ENCODE data around the gene ZNF311. TPM values are rescaled to one million over a fixed set of nuclear protein-coding genes. Genes with fewer than 3 reads are reported as not detected.
A peak's percentile ranks its signal among the peaks of the same experiment; 100 is the strongest.
"Not testable (repeated sequence)": the region's sequence is repeated elsewhere in the genome, so short reads cannot be mapped to it uniquely, and the experiment has no call there.

ZNF311 gene
- total RNA-seq, 2 donors from 2014 or later: 1.5 to 2.0 TPM

DNA sequence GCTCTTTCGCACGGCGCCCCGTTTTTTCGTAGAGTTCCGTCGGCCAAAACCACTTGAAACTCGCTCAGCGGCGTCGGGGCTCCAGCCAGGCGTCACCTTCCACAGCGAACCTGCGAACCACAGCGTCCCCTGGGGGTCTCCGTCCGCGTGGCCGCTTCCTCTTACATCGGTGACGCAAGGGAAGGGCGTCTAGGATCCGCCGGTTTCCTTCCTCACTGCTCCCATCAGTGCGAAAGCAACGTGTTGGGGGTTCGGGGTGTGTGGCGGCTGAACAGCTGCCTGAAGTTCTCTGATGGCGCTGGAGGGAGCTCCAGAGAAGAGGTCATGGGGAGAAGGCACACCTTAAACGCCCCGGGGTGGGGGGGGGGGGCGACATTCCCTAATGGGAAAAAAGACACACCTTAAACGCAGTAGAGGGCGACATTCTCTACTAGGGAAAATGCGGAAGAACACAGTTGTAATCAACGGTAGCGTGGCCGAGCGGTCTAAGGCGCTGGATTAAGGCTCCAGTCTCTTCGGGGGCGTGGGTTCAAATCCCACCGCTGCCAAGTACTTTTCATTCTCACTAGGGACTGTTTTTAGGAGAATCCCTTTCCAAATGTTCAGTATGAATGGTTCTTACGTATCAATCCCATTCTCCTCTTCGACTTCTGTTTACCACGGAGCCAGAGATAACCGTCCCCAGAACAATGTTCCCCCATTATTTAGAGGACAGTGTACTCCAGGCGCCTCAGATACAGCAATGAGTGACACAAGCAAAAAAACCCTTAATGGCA lies 16.4 kb downstream of the ZNF311 start:
- no peak for ATAC-seq
- intact Hi-C loops (cut with DNase I, micrococcal nuclease): no loop called here
- peak; percentile 48 to 74 for DNase-seq

DNA sequence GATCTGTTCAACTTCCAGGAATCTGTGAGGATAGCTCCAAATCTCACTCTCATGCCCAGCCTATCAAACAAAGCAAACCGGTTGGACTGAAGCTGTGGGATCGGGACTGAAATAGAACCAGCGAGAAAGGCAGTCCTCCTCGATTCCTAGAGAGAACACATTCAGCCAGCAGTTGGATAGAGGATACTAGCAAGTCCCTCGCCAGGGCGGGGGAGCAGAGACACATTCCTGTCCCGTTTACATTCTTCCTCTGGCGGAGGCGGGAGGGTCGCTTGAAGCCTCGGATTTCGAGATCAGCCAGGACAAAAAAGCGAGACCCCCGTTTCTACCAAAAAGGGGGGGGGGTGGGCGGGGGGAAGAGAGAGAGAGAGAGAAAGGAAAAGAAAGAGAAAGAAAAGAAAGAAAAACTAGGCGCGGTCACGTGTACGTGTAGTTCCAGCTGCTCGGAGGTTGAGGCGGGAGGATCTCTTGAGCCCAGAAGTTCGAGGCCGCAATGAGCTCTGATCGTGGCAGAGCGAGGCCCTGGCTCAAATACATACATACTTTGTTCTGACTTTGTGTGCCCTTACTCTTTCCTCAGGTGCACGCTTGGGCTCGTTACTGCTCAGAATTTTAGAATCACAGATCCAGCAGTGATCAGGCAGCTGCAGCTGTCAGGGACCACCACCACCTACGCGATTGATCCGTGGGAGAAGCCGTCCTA lies 19.5 kb downstream of the ZNF311 start:
- DNase-seq (peak; percentile 87 to 91), ATAC-seq (peak; percentile 88)
- intact Hi-C loops (cut with DNase I, micrococcal nuclease): no loop called here

DNA sequence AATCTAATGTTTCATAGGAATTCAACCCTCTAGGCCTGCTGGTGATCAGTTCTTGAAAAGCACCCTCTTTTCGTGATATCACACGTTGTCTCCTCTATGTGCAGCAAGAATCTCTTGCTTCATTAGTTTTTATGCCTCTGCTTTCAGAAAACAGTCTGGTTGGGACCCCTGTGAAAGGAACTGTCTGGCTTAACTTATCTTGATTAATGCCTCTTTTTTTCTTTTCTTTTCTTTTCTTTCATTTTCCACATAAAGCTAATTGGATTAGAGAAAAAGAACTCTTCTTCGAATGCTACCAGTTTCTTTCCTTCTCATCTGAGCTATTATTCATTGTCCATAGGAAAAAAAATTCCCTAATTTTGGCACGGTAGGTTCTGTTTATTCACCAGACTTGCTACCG lies 21.3 kb downstream of the ZNF311 start:
- intact Hi-C loops (cut with DNase I, micrococcal nuclease): loop anchor here in 1 of 2 donors (5.0 kb wide), 1 partner anchor 42 kb away; no protein-coding TSS in a partner anchor
- ATAC-seq (no peak), DNase-seq (no peak)

DNA sequence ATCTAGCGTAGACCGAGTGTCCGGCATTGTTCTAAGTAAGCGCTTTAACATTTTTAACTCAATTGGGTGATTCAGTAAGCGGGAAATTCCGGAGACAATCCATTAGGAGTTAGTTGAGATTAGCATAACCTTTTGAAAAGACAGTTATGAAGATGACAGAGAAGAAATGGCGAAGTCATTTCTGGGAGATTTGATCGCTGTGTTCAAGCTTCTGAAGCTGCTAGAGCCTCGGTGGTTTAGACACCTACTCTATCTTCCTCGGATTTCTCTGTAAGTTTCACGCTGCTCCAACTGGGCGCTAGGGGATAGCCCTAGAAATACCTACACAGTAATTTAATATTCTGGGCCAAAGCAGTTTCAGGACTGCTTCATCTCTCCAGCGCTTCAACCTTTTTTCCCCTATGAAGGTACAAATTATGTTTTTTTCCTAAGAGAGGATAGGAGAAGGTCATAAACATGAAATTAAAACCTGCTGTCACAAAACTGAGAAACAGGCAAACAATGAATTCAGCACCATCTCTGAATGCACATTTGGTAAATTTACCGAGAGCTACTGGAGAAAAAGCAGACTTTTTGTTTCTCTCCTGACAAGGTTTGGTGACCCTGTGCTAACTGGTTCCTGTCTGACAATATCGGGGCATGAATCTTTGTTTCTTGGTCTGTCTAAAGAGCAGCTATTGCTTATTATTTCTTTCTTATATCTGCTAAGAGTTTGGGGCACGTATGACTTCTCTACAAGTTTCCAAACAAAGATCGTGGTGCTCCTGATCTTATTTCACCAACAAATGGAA lies 22.4 kb downstream of the ZNF311 start:
- ATAC-seq: no peak
- intact Hi-C loops (cut with DNase I, micrococcal nuclease): loop anchor here in 1 of 2 donors (5.0 kb wide), 1 partner anchor 40 kb away; no protein-coding TSS in a partner anchor
- no peak for DNase-seq

DNA sequence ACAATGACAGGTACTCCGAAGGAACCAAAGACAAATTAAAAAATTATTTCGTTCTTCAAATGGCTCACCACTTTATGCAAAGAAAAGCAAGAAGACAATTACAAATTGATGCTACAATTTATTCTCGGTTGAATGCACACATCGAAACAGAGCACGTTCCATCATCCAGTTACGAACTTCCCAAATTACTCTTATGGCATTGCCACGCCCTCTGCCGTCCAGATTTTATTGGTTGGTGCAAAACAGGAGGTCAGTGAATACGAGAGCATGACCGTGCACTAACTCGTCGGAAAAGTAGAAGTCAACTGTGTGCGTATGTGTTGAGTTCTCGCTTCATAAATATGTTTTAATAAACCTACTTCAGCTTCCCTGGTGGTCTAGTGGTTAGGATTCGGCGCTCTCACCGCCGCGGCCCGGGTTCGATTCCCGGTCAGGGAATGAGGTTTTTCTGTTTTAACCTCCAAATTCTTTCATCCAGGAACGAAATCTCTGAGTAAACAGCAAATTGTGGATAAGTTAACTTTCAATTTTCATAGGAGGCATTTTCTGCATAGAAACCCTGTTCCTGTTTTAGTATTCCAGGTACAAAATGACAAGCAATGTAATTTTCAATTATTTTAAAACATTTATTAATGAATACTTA lies 23.2 kb downstream of the ZNF311 start:
- intact Hi-C loops (cut with DNase I, micrococcal nuclease): loop anchor here in 1 of 2 donors (5.0 kb wide), 1 partner anchor 40 kb away; no protein-coding TSS in a partner anchor
- DNase-seq (peak; percentile 79 to 80), ATAC-seq (peak; percentile 56)

DNA sequence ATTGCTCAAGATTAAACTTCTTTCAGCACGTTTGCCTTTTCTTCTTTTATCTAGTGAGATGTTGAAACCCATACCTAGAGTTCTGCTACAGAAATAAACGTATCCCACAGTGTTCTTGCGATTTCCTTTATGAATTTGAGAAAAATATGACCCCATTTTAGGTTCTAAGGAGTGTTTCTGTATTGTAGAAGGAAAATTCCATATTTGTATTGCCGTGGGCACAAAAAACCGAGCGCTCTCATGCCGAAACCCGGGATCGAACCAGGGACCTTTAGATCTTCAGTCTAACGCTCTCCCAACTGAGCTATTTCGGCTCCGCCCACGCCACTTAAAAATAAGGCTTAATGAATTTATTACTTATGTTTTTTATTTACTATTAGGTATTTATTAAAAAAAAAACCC lies 23.7 kb downstream of the ZNF311 start:
- intact Hi-C loops (cut with DNase I, micrococcal nuclease): loop anchor here in 1 of 2 donors (5.0 kb wide), 1 partner anchor 39 kb away; no protein-coding TSS in a partner anchor
- DNase-seq: peak; percentile 44 to 70
- ATAC-seq: peak; percentile 20

DNA sequence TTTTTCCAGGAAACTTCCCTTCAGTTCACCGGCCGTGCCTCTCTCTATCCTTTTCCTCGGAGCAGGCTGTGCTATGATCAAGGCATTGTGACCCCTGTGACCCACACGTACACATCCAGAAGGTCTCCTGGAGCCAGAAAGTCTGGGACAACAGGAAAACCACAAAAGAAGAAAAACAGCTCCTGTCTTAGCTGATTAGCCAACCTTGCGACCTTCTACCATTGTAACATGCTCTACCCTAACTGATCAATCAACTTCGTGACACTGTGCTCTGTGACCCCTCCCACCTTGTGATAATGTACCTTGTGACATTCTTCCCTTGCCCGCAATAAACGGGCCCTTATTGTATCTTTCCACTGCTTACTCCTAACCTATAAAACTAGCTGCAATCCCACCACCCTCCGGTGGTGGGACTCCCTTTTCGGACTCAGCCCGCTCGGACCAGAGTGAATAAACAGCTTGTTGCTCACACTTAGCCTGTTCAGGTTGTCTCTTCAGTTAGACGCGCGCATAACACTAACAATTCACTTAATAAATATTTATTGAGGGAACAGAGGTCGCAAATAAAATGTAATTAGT lies 24.2 kb downstream of the ZNF311 start:
- DNase-seq (peak; percentile 47 to 56), ATAC-seq (peak; percentile 41)
- intact Hi-C loops (cut with DNase I, micrococcal nuclease): loop anchor here in 1 of 2 donors (5.0 kb wide), 1 partner anchor 39 kb away; no protein-coding TSS in a partner anchor

DNA sequence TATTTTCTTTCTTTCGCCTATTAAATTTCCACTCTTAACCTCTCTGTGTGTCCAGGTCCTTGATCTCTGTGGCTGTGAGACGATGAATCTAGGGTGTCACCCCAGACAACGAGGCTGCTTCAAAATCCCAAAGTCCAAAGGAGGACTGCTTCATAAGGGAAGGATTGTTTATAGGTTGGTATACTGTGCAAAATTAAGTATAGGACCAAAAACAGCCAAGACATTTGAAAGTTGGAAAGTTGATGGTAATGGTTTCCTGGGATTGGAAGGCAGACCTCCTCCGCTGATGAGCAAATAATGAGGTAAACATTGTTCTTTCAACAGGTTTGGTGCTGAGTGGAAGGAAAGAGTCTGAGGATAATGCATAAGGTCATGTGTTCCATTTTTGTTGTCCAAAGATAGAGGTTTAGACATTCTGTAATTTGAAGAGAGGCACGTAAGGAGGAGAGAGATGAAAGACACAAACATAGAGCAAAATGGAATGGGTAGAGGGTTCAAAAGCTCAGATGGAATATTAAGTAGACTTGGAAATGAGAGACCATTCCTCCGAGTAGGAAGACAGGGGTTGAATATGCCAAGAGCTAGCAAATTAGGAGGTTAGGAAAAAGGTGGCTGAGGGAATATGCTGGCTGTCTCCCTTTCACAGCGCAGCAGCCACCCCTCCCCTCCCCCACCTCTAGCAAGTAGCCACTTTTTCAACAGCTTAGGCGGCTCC lies 24.8 kb downstream of the ZNF311 start:
- DNase-seq (peak in 1 of 2 donors; percentile 56), ATAC-seq (no peak)
- intact Hi-C loops (cut with DNase I, micrococcal nuclease): loop anchor here in 1 of 2 donors (5.0 kb wide), 1 partner anchor 38 kb away; no protein-coding TSS in a partner anchor

DNA sequence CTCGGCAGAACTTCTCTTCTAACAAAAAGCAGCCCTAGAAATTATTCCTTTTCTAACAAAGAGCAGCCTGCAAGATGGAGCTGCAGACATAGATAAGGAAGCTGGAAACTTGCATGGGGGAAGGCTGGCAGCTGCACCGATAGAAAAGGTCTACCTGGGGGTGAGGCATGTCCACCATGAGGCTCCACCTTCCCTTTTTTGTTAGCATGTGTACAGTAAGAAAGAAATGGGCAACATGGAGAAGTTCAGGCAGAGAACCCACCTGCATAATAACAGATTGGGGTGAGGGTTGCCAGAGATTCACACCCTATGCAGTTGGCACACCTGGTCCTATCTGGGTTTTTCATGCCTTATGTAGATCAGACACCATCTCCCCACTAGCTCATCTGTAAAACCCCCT lies 25.4 kb downstream of the ZNF311 start:
- intact Hi-C loops (cut with DNase I, micrococcal nuclease): loop anchor here in 1 of 2 donors (5.0 kb wide), 1 partner anchor 37 kb away; no protein-coding TSS in a partner anchor
- ATAC-seq: no peak
- DNase-seq: no peak

DNA sequence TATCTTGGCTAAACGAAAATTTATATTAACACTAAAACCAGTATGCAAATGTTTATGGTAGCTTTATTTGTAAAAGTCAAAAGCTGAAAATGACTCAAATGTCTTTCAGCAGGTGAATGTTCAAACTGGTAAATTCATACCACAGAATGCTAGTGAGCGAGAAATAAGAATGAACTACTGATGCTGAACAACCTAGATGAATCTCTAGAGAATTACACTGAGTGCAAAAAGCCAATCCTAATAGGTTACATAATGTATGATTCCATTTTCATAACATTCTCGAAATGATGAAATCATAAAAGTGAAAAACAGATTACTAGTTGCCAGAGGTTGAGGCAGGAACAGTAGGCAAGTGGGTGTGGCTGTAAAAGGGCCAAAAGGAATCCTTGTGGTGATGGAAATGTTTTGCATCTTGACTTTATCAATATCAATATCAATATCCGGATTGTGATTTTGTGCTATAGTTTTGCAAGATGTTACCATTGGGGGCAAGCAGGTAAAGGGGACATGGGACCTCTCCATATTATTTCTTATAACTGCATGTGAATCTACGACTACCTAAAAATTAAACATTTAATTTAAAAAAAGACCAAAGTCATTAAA lies 26.1 kb downstream of the ZNF311 start:
- intact Hi-C loops (cut with DNase I, micrococcal nuclease): no loop called here
- ATAC-seq: no peak
- DNase-seq: no peak

DNA sequence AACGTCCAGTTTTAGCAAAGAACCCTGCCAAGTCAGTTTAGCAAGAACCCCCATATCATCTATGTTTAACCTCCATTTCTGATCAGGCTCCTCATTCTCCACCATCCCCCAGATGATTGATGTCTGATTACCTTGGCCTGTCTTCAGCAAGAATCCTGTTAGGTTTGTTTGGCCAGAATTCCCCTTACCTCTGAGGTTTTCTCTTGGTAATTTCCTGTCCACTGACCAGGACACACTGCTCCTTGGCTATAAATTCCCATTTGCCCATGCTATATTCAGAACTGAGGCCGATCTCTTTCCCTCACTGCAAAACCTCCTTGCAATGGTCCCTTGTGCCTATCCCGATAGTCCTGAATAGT lies 27.0 kb downstream of the ZNF311 start:
- intact Hi-C loops (cut with DNase I, micrococcal nuclease): no loop called here
- DNase-seq: no peak
- no peak for ATAC-seq

DNA sequence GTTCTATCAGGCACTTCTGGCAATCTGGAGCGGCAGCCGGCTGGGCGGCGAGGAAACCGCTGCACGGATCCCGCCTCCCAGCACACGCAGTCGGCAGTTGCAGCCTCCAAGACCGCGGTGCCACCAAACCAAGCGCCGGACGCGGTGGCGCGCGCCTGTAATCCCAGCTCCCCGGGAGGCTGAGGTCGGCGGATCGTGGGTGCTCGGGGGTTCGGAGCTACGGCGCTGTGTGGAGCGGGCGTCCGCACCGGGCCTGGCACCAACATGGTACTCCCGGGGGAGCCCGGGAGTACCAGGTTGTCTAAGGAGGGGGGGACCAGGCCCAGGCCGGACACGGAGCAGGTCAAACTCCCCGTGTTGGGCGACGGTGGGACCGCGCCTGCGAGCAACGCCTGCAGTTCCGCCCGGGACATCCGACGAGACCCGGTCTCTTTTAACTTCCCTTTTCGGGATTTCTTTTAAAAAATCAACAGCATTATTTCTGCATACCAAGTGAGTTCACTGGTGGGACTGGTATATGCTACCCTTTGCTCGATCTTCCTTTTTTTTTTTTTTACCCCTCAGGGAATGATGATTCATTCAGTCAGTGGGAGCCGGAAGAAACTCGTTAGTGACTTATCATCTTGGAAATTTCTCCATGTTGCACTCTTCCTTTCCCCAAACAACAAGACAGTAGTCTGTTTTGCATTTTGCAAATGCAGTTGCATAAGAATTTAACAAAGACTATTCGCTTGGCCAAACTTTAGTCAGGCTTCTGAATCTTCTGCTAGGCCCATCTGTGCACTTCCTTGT lies 27.6 kb downstream of the ZNF311 start:
- ATAC-seq (no peak), DNase-seq (no peak)
- intact Hi-C loops (cut with DNase I, micrococcal nuclease): no loop called here

DNA sequence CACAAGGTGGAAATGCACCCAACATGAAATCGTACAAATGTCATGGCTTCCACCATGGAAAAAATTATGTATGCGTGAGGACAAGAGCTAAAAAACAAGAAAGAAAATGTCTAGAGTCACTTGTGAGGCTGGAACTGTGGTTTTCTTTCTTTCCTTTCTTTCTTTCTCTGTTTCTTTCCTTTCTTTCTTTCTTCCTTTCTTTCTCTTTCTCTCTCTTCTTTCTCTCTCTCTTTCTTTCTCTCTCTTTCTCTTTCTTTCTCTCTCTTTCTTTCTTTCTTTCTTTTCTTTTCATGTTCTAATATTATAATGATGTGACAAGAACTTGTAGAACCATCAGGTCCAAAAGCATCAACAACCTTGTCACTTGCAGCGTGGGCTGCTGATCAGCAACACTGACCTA lies 28.4 kb downstream of the ZNF311 start:
- intact Hi-C loops (cut with DNase I, micrococcal nuclease): no loop called here
- DNase-seq: no peak
- ATAC-seq: no peak

DNA sequence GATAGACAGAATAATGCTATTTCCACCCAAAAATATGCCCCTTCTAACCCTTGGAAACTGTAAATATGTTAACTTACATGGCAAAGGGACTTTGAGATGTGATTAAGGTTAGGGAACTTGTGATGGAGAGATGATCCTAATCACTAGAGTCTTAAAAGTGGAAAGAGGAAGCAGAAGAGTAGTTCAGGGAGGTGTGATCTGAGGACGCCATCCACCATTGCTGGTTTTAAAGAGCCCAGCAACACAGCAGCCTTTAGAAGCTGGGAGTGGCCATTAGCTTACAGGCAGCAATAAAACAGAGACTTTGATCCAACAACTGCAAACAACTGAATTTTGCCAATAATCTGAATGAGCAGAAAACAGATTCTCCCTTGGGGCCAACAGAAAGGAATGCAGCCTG lies 30.6 kb downstream of the ZNF311 start:
- intact Hi-C loops (cut with DNase I, micrococcal nuclease): no loop called here
- ATAC-seq: peak; percentile 100
- DNase-seq: no peak

DNA sequence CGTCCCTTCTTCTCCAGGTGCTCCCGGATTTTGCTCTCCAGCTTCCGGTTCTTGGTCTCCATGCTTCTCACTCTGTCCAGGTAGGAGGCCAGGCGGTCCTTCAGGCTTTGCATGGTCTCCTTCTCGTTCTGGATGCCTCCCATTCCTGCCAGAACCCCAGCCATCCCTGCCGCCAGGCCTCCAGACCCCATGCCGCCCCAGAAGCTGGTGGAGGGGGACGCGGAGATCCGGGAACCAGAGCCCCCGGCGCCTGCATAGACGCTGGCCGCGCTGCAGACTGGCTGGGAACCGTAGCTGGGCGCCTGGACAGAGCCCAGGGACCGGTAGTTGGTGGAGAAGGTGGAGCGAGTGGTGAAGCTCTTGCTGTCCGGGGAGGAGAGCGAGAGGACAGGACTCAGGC lies 35.1 kb downstream of the ZNF311 start:
- ATAC-seq; DNase-seq; intact Hi-C loops (cut with DNase I, micrococcal nuclease): not testable (repeated sequence)

DNA sequence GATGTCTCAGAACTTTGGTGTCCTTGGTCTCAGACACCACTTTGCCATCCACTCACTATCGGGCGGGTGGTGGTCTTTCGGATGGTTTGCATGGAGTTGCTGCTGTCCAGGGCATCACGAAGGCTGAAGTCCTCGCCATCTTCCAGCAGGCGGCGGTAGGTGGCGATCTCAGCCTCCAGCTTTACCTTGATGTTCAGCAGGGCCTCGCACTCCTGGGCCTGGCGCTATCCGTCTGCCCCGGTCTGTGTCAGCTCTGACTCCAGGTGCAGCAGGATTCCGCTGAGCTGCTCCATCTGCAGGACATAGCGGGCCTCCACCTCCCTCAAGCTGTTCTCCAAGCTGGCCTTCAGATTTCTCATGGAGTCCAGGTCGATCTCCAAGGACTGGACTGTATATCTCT lies 36.0 kb downstream of the ZNF311 start:
- no peak for ATAC-seq
- intact Hi-C loops (cut with DNase I, micrococcal nuclease): no loop called here
- DNase-seq: no peak

DNA sequence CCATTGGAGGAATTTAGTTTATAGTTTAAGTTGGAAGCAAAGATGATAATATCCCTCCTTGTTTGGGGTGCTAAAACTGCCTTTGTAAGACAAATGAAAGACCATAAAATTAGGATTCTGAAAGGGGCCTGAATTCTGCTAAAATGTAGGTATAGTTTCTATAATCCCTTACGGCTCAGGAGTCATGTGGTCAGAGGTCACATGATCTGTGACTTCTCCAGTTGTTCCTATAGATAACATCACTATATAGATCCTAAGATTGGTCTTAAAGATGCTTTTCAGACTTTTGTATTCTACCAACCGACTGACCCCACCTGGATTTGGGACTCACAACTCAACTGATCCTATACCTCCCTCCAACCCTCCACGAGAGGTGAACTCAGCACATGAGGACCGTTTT lies 36.6 kb downstream of the ZNF311 start:
- ATAC-seq (no peak), DNase-seq (no peak)
- intact Hi-C loops (cut with DNase I, micrococcal nuclease): no loop called here

All from left colon (tissue), 2 donors.